AML-193 (cell line): Measurements from ENCODE around the gene LINGO1.

Experiments used
- DNase-seq, 2 experiments: peaks; one replicate each; lab custom pipeline; 2025; lab: John Stamatoyannopoulos, UW

Gene LINGO1

DNA sequence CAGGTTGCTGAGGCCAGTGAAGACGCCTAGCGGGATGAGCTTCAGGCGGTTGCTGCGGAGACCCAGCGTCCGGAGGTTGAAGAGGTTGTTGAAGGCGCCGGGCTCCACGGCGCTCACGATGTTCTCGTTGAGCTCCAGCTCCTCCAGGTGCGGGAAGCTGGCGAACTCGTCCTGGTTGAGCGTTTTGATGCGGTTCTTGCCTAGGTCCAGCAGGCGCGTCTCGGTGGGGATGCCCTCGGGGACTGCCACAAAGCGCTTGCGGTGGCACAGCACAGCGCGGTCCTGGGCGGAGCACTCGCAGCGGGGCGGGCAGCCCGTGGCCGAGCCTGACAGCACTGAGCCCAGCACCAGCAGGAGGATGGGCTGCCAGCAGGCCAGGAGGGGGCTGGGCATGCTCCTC, 17.2 kb downstream of the LINGO1 start:
- DNase-seq: no peak

DNA sequence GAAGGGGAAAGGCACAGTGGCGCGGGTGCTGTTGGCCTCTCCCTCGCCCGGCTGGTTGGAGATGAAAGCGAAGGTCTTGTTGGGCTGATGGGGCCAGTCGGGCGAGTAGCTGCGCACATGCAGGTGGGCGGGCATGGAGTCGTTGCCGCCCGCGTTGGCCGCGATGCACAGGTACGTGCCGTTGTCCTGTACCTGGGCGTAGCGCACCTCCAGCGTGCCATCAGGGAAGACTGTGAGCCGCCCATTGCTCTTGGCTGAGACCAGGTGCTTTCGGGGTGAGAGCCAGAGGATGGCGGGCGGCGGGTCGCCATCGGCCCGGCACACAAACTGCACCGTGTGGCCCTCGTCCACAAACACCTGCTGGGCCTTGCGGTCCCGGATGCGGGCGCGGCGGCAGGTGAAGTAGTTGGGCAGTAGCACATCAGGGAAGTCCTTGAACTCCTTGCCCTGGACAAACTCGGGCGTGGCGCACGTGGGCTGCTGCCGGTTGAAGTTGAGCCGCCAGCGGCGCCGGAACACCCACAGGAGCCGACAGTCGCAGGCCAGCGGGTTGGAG, 18.4 kb downstream of the LINGO1 start:
- no peak for DNase-seq

DNA sequence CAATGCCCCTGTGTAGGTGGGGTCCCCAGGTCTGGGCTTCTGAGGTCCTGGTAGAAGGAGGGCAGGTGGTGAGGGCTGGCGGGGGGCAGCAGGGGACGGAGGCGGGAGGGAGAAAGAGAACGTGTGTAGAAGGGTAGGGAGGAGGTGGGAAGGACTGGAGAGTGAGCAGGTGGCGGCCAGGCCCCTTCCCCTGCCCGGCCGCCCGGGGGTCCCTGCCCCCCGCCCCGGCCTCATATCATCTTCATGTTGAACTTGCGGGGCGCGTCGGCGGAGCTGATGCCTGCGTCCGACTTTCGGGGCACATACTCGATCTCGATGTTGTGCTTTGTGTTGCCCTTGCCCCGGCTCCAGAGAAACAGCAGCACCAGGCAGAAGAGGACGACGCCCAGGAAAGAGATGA, 18.9 kb downstream of the LINGO1 start:
- no peak for DNase-seq

DNA sequence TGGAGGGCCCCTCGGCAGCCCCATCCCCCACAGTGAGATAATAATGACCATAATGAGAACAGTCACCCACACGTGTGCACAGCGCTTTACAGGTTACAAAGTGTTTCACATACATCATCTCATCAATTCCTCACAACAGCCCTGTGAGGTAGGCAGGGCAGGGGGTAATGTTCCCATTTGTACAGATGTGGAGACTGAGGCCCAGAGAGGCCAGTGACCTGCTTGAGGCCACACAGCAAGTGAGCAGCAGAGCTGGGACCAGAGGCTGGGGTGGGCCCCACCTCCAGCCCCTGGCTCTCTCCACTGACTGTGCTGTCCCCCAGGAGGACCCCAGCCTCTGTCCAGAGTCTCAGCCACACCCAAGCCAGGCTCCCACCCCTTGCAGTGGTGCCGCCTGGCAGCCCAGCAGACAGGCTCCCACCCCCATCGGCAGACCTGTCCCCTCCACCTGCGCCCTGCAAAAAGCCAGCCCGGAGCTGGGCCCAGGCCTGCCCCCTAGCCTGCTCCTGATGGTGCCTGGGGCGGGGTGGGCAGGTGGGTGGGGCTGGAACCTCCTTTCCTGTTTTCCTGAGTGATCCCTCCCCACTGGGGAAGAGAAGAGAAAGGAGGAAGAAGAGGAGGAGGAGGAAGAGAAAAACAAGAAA, 19.6 kb downstream of the LINGO1 start:
- no peak for DNase-seq

DNA sequence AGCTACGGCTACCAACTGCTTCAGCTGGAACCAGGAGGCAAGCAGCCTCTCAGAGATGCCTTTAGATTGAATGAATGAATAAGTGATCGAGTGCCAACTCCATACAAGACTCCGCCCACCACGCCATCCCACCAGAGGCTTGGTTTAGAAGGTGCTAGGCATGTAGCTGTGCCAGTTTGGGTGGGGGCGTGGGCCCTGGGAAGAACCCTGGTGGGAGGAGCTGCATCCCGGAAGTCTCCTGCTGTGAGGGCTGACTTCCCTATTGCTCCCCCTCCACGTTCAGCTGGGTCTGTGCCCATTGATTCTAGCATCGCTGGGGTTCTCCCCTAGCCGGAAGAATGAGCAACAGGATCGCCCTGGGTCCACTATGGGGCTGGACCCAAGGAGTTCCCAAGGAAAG, 20.9 kb downstream of the LINGO1 start:
- DNase-seq: no peak

DNA sequence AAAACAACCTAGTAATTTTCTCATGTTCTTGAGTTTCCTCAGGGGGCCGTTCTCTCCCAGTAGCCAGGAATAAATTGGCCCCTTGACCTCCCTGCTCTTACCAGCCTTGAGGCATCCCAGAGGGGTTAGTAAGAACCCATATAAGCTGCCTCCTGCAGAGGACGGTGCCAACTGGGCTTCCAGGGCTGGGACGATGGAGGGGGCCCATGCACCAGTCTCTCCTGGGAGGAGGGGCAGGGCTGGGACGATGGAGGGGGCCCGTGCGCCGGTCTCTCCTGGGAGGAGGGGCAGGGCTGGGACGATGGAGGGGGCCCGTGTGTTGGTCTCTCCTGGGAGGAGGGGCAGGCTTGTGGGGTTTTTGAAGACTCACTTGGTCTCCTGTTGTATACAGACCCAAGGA, 22.0 kb downstream of the LINGO1 start:
- DNase-seq: no peak

DNA sequence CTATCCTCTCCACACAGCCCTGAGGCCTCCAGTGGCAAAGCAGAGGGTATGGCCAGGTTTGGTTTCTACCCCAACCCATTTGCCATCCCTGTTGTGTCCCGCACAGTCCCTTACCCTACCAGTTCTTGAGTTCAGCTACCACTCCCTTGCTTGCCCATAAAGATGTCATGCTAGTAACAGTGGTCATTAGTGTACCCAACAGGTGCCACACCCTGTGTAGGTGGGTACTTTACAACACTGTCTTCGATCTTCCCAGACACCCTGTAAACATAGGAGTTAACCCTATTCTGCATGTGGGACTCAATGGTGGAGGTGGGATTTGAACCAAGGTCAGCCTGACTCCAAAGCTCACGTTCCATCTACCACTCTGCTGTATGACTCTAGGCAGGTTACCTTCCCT, 23.2 kb downstream of the LINGO1 start:
- DNase-seq: no peak

DNA sequence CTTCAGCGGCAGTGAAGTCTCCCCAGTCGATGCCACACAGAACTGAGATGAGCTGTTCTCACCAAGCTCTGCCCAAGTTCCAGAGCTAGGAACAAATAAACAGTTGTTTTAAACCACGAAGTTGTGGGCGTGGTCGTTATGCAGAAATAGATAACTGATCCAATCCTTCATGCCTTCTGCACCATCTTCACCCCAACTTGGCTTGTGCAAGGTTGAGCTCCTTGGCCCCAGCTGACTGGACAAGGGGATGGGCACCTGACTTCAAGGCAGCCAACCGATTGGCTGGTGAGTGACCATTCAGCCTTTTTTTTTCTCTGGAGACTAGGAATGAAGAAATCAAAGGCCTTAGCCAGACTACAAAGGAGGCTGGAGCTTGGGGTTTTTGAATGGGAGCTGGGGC, 23.9 kb downstream of the LINGO1 start:
- DNase-seq: no peak

DNA sequence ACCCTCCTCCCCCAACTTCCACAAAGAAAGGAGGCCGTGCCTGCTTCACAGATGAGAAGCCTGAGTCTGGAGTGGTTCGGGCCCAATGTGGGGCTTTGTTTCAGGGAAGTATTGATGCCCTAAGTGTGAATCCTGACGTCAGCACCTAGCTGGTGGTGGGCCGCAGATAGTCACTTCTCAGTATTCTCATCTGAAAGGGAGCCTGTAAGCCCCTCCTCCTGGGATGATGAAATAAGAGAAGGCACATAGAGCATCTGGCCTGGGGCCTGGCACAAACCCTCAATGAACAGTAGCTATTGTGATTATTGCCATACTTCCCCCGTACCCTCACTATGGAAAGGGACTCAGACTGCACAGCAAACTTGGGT, 24.8 kb downstream of the LINGO1 start:
- DNase-seq: no peak

DNA sequence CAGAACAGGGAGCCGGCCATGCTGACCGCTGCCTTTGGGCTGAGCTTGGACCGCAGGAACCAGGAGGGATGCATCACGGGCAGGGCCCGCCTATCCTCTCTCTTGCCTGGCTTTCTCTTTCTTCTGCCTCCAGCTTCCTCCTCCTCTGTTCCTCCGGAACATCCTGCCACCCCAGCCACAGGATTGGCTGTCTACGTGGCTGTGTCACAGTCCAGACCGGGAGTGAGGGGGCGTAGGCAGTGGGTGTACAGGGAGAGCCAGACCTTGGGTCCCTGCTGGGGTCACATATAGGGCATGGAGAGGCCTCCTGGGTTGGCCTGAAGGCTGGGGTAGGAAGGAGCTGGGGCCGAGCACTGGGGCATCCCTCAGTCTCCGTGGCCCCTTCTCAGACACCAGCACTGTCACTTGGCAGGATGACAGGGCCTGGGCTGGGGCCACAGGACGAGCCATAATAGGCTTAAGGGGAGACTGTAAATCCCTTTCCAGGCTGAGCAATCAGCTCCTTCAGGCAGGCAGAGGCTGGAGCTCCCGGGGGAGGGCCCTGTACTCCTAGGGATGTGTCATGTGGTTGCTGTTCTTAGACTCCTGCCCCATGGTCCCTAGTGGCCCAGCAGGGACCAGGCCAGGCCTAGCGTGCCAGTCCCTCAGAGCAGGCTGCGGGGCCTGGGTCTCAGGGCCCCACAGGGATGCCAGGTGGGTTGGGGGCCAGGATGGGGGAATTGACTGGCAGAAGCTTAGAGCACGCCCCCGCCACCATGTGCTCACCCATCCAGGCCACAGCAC, 25.4 kb downstream of the LINGO1 start:
- no peak for DNase-seq

DNA sequence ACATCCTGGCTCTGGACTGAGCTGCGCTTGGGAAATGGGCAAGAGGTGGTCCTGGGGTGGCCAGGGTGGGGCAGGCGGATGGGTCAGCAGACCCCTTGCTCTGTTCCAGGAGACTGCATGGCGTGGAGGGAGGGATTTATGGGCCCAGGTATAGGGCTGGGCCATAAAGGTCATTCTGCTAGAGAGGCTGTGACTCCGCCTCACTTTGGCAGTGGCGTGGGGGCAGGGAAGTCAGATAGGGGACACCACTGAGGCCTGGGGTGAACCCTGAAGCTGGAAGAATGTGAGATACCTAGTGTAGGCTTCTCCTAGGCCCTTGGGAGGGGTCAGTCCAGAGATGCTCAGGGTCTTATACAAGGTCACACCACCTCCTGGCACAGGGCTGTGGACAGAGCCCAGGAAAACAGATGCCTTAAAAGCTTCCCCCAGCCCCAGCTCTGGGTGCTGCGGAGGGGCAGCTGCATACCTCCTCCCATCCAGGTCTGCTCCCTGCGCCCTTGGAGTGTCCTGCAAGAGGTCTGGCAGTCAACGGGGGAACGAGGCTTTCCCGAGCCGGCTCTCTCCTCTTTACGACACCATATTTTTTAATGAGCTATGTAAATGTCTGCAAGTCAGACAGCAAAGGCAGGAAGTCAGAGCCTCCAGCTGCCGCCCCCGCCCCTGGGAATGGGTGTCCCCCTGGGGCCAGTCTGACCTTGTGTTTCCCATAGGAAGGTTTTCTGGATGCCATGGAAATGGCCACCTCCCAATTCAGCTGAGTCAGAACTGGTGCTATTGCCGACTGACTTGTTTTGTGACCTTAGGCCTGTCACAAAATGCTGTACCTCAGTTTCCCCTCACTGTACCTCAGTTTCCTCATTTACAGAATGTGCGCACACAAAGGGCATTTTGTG, 26.3 kb downstream of the LINGO1 start:
- DNase-seq: no peak

DNA sequence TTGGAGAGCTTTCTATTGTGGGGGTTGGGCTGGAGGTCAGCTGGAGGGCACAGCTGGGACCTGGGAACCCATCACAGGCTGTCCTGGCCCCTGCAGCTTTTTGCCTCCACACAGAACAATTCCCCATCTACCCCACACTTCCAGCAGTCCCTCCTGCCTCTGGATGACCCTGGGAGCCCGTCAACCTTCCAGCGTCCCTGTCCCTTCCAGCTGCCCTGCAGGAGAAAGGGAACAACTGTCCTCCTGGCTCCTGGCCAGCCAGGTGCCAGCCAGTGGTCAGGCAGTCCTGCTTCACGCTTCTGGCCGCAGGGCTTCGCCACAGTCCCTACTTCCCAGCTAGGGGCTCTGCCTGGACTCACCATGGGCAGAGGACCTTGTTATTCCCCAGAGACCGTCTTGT, 27.2 kb downstream of the LINGO1 start:
- DNase-seq: no peak

DNA sequence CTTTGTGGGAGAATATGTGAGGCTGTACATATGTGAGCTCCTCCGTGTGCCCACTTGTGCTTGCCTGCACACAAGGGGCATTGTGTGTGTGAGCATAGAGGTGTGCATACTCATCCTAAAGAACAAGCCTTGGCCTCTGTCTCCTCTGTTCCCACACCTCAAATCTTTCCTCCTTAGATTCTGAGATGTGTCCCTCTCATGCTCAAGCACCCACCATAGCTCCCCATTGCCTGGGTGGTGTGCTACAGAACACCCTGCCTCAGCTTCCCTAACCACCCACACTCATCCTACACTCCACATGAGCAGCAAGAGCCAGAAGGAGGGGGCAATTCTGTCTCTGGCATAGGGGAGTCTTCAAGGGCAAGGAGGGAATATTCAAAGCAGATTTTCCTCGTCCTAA, 27.7 kb downstream of the LINGO1 start:
- DNase-seq: no peak

DNA sequence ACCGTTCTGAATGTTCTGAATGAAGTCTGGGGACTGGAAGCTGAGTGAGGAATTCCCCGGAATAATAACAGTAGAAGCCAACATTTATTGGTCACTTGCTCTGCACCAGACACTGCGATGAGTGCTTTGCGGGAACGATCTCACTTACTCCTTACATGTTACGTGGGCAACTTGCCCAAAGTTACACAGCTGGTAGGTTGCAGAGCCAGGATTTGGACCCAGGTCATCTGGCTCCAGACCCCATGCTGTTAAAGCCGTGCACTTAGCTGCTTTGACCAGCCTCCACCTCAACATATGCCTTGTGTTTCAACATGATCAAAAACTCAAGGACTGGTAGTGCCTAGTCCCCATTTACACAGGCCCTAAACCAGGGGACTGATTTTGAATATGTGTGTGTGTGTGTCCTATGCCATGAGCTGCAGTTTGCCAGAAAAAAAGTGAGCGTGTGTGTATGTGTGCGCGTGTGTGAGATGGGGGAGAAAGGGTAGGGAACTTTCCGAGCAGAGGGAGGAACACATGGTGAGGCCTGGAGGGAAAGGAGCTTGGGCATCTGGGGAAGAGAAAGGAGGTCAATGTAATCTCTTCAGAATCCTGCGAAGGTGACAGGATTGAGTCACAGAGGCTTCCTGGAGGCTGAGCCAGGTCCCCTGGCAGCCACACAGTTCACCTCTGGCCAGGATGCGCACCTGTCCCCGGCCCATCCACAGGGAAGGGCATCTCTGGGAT, 28.9 kb downstream of the LINGO1 start:
- DNase-seq: no peak

DNA sequence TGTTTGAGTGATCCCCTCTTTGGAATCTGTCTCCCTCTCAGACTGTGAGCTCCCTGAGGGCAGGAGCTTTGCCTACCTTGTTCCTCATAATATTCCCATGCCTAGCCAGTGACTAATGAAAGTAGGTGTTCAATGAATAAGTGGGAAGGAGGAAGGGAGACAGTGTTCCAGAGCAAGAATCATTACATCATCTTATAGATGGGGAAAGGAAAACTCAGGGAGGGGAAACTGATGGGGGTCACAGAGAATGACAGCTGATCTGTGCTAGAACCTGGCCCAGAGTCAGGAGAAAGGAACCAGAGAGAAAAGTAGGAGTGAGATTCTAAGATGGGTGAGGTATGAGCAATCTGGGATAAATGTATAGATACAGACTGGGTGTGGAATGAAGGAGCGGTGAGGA, 29.9 kb downstream of the LINGO1 start:
- no peak for DNase-seq

DNA sequence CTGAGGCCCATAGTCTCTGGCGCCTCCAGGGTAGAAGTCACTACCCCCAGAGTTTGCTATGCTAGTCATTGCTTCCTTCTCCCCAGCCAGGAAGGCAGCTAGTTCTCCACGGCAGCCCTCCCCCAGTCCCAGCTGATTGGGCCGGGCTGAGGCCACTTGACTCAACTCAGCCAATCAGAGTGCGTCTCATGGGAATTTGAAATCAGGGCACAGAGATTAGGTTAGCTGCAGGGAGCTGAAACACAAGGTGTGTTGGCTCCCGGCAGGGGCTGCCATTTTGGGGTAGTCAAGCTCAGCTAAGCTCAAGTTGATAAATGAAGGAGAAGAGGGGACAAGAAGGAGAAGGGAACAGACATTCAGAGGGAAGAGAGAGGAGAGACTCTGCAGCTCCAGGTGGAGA, 32.8 kb downstream of the LINGO1 start:
- no peak for DNase-seq

DNA sequence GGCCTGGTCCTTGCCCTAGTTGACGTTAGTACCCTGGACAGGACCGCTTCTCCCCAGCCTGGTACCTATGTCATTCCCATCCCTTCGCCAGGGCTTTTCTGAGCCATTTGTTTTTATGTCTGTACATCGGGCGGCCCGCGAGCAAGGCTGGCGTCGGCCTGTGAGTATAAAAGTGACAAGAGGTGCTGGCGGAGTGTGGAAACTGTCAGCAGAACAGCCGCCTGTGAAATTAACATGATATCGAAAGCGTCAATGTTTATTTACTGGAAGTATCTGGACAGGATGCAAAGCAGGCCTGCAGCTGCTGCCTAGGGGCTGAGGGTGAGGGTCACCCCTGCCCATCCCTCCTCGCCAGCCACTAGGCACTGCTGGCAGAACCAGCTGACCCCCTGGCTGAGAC, 33.4 kb downstream of the LINGO1 start:
- DNase-seq: no peak

DNA sequence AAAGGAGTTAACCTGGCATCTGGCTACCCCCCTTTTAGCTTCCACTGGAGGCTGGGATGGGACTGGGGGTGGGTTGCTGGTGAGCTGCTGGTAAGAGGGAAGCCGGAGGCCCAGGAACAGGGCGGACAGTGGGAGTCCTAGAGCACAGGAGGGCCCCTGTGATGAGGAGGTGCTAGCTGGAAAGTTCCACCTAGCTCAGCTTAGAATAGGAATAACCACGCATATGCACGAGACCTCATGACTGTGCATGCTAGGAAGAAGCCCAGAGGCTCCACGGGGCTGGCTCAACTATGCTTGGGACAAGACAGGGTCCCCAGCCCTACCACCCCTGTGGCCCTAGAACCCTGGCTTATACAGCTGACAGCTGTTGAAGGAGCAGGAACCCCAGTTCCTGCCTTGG, 34.1 kb downstream of the LINGO1 start:
- no peak for DNase-seq

DNA sequence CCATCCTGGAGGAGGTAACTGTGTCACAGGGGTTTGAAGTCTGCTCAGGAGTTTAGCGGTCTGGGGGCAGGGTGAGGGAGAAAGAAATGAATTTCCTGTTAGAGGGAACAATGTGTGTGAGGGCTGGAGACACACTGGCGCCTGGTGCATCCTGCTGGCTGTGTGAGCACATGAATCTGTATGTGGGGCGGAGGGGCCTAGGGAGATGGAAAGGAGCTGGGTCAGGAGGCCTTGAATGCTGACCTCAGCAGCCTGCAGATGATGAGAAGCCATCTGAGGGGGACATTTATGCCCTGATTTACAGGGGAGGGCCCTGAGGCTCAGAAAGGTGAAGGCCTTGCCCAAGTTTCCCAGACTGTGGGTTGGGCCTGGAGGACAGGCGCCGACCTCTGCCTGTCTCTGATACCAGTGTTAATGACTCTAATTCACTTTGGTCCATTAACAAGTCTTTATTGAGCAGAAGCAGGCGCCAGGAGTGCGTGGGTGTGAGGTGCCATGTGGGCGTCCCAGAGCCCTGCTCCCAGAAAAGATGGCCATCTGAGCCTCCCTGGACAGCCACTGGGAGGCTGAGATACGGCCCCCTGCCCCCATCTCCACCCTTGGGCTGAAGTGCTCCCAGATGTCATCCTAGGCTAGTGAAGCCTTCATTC, 34.8 kb downstream of the LINGO1 start:
- DNase-seq: no peak

DNA sequence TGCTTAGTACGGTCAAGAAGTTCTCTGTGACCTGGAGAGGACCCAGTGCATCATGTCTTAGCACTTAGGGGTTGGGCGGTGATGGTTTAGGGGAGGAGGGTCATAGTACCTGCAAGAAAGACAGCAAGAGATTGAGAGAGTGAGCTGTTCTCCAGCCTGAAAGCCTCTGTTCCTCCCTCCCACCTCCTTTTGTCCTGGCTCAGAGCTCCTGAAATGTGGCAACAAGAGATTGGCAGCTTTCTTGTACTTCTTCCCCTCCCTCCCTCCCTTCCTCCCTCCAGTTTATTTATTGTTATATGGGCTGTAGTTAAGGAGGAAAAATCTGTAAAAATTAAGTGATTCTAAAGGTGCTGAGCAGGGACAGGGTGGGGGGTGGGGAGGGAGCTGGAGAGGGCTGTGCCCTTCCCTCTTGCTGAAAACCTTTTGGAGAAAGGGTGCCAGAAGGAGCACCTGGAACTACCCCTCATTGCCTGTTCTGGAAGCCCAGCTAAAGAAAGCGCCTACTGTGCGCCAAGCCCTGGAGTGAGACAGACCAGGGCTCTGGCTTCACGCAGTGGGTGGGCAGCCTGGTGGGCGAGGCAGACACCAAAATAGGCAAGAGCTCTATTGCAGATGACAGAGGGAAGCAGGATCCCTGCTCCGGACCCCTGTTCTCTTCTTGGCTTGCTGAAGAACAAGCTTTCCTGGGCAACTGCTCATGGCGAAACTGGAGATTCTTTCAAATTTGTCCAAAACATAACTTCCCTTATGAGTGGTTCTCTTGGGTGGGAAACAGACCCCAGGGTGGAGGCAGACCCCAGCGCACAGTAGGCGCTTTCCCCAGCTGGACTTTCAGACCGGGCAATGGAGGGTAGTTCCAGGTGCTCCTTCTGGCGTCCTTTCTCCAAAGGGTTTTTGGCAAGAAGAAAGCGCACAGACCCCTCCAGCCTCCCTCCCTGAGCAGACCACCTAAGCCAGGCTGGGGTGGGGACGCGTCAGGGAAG, 35.6 kb downstream of the LINGO1 start:
- DNase-seq: no peak
